HEK293 (cell line): ENCODE data around the gene SPTBN5.

Source experiments
- ATF2 ChIP-seq: fragments of 450-650 bp; formaldehyde crosslinking; IDR thresholded peaks from 2 replicates; pipeline ENCODE4 v1.5.1; 2016; ENCODE audit warnings: missing biosample characterization, missing genetic modification characterization, low read depth
- YY2 ChIP-seq: fragments of 450-650 bp; formaldehyde crosslinking; IDR thresholded peaks from 2 replicates; pipeline ENCODE4 v1.5.1; 2016; ENCODE audit warnings: missing biosample characterization, missing genetic modification characterization
- ZBTB26 ChIP-seq: fragments of 450-650 bp; formaldehyde crosslinking; optimal IDR thresholded peaks from 2 replicates; pipeline ENCODE3; 2016; ENCODE audit warnings: missing biosample characterization, mild to moderate bottlenecking, missing genetic modification characterization
- ZNF155 ChIP-seq: fragments of 450-650 bp; formaldehyde crosslinking; IDR thresholded peaks from 2 replicates; pipeline ENCODE4 v1.5.1; 2016; ENCODE audit warnings: missing biosample characterization, missing genetic modification characterization
- ZNF24 ChIP-seq: fragments of 450-650 bp; formaldehyde crosslinking; IDR thresholded peaks from 2 replicates; pipeline ENCODE4 v1.5.1; 2016; ENCODE audit warnings: missing biosample characterization, missing genetic modification characterization
- ZNF776 ChIP-seq: fragments of 450-650 bp; formaldehyde crosslinking; IDR thresholded peaks from 2 replicates; pipeline ENCODE4 v1.5.0; 2017; ENCODE audit warnings: missing biosample characterization, missing genetic modification characterization, borderline replicate concordance
- TF ChIP-seq, protein P1 (sequence below): fragments of 450-650 bp; formaldehyde crosslinking; IDR thresholded peaks from 2 replicates; pipeline ENCODE4 v1.5.1; 2016; ENCODE audit warnings: missing biosample characterization, missing genetic modification characterization
- TF ChIP-seq, protein P2 (sequence below): fragments of 450-650 bp; formaldehyde crosslinking; IDR thresholded peaks from 2 replicates; pipeline ENCODE4 v1.5.1; 2016; ENCODE audit warnings: missing biosample characterization, missing genetic modification characterization

- no peak for TF ChIP-seq ATF2 (tag by site-specific recombination)
- TF ChIP-seq ZNF776 (tag by site-specific recombination), result no peak
- TF ChIP-seq ZNF155, result no peak
- TF ChIP-seq, protein P1, sequence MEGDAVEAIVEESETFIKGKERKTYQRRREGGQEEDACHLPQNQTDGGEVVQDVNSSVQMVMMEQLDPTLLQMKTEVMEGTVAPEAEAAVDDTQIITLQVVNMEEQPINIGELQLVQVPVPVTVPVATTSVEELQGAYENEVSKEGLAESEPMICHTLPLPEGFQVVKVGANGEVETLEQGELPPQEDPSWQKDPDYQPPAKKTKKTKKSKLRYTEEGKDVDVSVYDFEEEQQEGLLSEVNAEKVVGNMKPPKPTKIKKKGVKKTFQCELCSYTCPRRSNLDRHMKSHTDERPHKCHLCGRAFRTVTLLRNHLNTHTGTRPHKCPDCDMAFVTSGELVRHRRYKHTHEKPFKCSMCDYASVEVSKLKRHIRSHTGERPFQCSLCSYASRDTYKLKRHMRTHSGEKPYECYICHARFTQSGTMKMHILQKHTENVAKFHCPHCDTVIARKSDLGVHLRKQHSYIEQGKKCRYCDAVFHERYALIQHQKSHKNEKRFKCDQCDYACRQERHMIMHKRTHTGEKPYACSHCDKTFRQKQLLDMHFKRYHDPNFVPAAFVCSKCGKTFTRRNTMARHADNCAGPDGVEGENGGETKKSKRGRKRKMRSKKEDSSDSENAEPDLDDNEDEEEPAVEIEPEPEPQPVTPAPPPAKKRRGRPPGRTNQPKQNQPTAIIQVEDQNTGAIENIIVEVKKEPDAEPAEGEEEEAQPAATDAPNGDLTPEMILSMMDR (tag by site-specific recombination), result no peak
- TF ChIP-seq, protein P2, sequence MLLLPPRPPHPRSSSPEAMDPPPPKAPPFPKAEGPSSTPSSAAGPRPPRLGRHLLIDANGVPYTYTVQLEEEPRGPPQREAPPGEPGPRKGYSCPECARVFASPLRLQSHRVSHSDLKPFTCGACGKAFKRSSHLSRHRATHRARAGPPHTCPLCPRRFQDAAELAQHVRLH (tag by site-specific recombination), result no peak
- no peak for TF ChIP-seq ZBTB26 (tag by site-specific recombination)
- no peak for TF ChIP-seq YY2 (tag by site-specific recombination)
- TF ChIP-seq ZNF24 (tag by site-specific recombination), result no peak
Measured at GRCh38 chr15:41832875-41833274, 61.0 kb downstream of the SPTBN5 start.
